Neural progenitor cell (in vitro differentiated cells): ENCODE results near the gene TLNRD1. TPM values are rescaled to one million over a fixed set of nuclear protein-coding genes. Genes with fewer than 3 reads are reported as not detected.

Experiments used
- DNase-seq: peaks from one replicate; pipeline ENCODE4 v3.0.0-alpha.2; 2016; ENCODE audit warnings: low spot score
- H2AFZ ChIP-seq: fragments of 200-600 bp; sonication (generic); replicated peaks from 2 replicates; pipeline ENCODE4 v1.6.1; 2016; ENCODE audit warnings: antibody characterized with exemption
- H3F3A ChIP-seq: fragments of 200-600 bp; sonication (generic); 2 replicates; pipeline ENCODE4 v1.6.1; 2016; ENCODE audit warnings: antibody characterized with exemption, low read depth
- H3K27ac ChIP-seq: fragments of 200-600 bp; sonication (generic); 2 replicates; pipeline ENCODE4 v1.5.1; 2016; ENCODE audit warnings: mild to moderate bottlenecking
- H3K27me3 ChIP-seq: fragments of 200-600 bp; sonication (generic); 2 replicates; pipeline ENCODE4 v1.6.1; 2016; ENCODE audit warnings: mild to moderate bottlenecking, moderate library complexity
- H3K36me3 ChIP-seq: fragments of 200-600 bp; sonication (generic); 2 replicates; pipeline ENCODE4 v1.5.1; 2016
- H3K4me1 ChIP-seq: fragments of 200-600 bp; sonication (generic); 2 replicates; pipeline ENCODE4 v1.6.1; 2016; ENCODE audit warnings: mixed run types
- H3K4me2 ChIP-seq: fragments of 200-600 bp; sonication (generic); 2 replicates; pipeline ENCODE4 v1.6.1; 2016
- H3K4me3 ChIP-seq: fragments of 200-600 bp; sonication (generic); 2 replicates; pipeline ENCODE4 v1.5.1; 2016
- H3K79me2 ChIP-seq: fragments of 200-600 bp; sonication (generic); 2 replicates; pipeline ENCODE4 v1.6.1; 2016; ENCODE audit warnings: low read depth
- H3K9ac ChIP-seq: fragments of 200-600 bp; sonication (generic); 2 replicates; pipeline ENCODE4 v1.6.1; 2016
- H3K9me3 ChIP-seq: fragments of 200-600 bp; sonication (generic); 2 replicates; pipeline ENCODE4 v1.5.1; 2016; ENCODE audit warnings: low read depth
- H4K20me1 ChIP-seq: fragments of 200-600 bp; sonication (generic); 2 replicates; pipeline ENCODE4 v1.6.1; 2016; ENCODE audit warnings: low read depth
- H3K27ac Mint-ChIP-seq: 3 replicates; pipeline ENCODE4 v1.8.0; 2021; ENCODE audit warnings: mixed read lengths
- H3K27me3 Mint-ChIP-seq: 2 replicates; pipeline ENCODE4 v1.8.0; 2022; ENCODE audit warnings: low read depth, mild to moderate bottlenecking, inconsistent platforms, moderate library complexity, mixed read lengths; ENCODE audit not compliant: insufficient read depth
- H3K36me3 Mint-ChIP-seq: 3 replicates; pipeline ENCODE4 v1.8.0; 2021; ENCODE audit warnings: mixed read lengths
- H3K4me1 Mint-ChIP-seq: 3 replicates; pipeline ENCODE4 v1.8.0; 2021; ENCODE audit warnings: mixed read lengths
- H3K4me3 Mint-ChIP-seq: 3 replicates; pipeline ENCODE4 v1.8.0; 2021; ENCODE audit warnings: mild to moderate bottlenecking, moderate library complexity, mixed read lengths
- H3K9me3 Mint-ChIP-seq: 3 replicates; pipeline ENCODE4 v1.8.0; 2020; ENCODE audit warnings: mixed read lengths
- CTCF ChIP-seq: fragments of 200-600 bp; sonication (generic); IDR thresholded peaks from 2 replicates; pipeline ENCODE4 v1.5.1; 2017; ENCODE audit warnings: antibody characterized with exemption, mild to moderate bottlenecking
- EZH2 ChIP-seq: fragments of 200-600 bp; sonication (generic); IDR thresholded peaks from 2 replicates; pipeline ENCODE4 v1.6.1; 2017; ENCODE audit warnings: antibody characterized with exemption, mild to moderate bottlenecking, moderate library complexity
- EZH2phosphoT487 ChIP-seq: fragments of 200-600 bp; sonication (generic); IDR thresholded peaks from 2 replicates; pipeline ENCODE4 v1.6.1; 2017; ENCODE audit warnings: antibody characterized with exemption
- total RNA-seq: library from RNA; depleted of rRNA; stranded (reverse); fragments of >200 nt; gene quantifications from 2 replicates; pipeline ENCODE4 v1.2.3, GENCODE V29; 2015; ENCODE audit warnings: low replicate concordance

The TLNRD1 gene
- total RNA-seq, 1 donor from 2014 or later: 7.3 TPM

- H3K4me1 Mint-ChIP-seq: peaks cover 23% of the 10 kb centered on the region
- Histone ChIP-seq H4K20me1 (peaks cover 28% of the 10 kb centered on the region), H3K27me3 (peaks cover 30% of the 10 kb centered on the region), H3F3A (peaks cover 7% of the 10 kb centered on the region), H3K27ac (no peak overlapping the region), H2AFZ (no peak overlapping the region), H3K9ac (no peak overlapping the region), H3K4me2 (peak overlapping the region; percentile 94), H3K9me3 (no peaks in the 10 kb centered on the region), H3K36me3 (peaks cover 4% of the 10 kb centered on the region), H3K79me2 (peaks cover 44% of the 10 kb centered on the region), H3K4me3 (peak overlapping the region; percentile 100), H3K4me1 (peaks cover 10% of the 10 kb centered on the region)
- H3K27ac Mint-ChIP-seq: no peak overlapping the region
- no peaks in the 10 kb centered on the region for H3K9me3 Mint-ChIP-seq
- TF ChIP-seq EZH2phosphoT487 (no peak), EZH2 (no peak), CTCF (no peak)
- no peaks in the 10 kb centered on the region for H3K27me3 Mint-ChIP-seq
- DNase-seq: peak; percentile 43
- peak overlapping the region; percentile 69 for H3K4me3 Mint-ChIP-seq
- H3K36me3 Mint-ChIP-seq: peaks cover 15% of the 10 kb centered on the region
Measured at GRCh38 chr15:81002331-81003096, 1.8 kb downstream of the TLNRD1 start.

- Histone ChIP-seq H3K4me3 (no peak overlapping the region), H3K27me3 (peaks cover 30% of the 10 kb centered on the region), H3K9me3 (no peaks in the 10 kb centered on the region), H3K4me1 (peaks cover 10% of the 10 kb centered on the region), H3F3A (peaks cover 5% of the 10 kb centered on the region), H3K4me2 (peak overlapping the region; percentile 94), H3K79me2 (peaks cover 47% of the 10 kb centered on the region), H4K20me1 (peaks cover 28% of the 10 kb centered on the region), H2AFZ (no peak overlapping the region), H3K27ac (no peak overlapping the region), H3K9ac (no peak overlapping the region), H3K36me3 (peaks cover 4% of the 10 kb centered on the region)
- TF ChIP-seq EZH2: no peak
- no peak for TF ChIP-seq CTCF
- TF ChIP-seq EZH2phosphoT487: no peak
- peaks cover 15% of the 10 kb centered on the region for H3K36me3 Mint-ChIP-seq
- peak overlapping the region; percentile 78 for H3K4me3 Mint-ChIP-seq
- no peak overlapping the region for H3K27ac Mint-ChIP-seq
- peaks cover 23% of the 10 kb centered on the region for H3K4me1 Mint-ChIP-seq
- no peak for DNase-seq
- H3K27me3 Mint-ChIP-seq: no peaks in the 10 kb centered on the region
- no peaks in the 10 kb centered on the region for H3K9me3 Mint-ChIP-seq
Measured at GRCh38 chr15:81003097-81003350, 2.3 kb downstream of the TLNRD1 start.

GRCh38 chr15:81006124-81006523, 5.4 kb downstream of the TLNRD1 start:
- Histone ChIP-seq H3K27me3 (peaks cover 20% of the 10 kb centered on the region), H3K4me2 (no peak overlapping the region), H3K9ac (no peak overlapping the region), H3K4me3 (no peak overlapping the region), H3K9me3 (no peaks in the 10 kb centered on the region), H3F3A (no peaks in the 10 kb centered on the region), H4K20me1 (peaks cover 28% of the 10 kb centered on the region), H3K27ac (no peak overlapping the region), H3K4me1 (peaks cover 4% of the 10 kb centered on the region), H2AFZ (no peak overlapping the region), H3K36me3 (peaks cover 4% of the 10 kb centered on the region), H3K79me2 (peaks cover 47% of the 10 kb centered on the region)
- H3K27me3 Mint-ChIP-seq: no peaks in the 10 kb centered on the region
- TF ChIP-seq CTCF (no peak), EZH2 (no peak), EZH2phosphoT487 (no peak)
- H3K4me3 Mint-ChIP-seq: no peak overlapping the region
- H3K27ac Mint-ChIP-seq: no peak overlapping the region
- no peak for DNase-seq
- H3K36me3 Mint-ChIP-seq: peaks cover 15% of the 10 kb centered on the region
- no peaks in the 10 kb centered on the region for H3K9me3 Mint-ChIP-seq
- H3K4me1 Mint-ChIP-seq: peaks cover 17% of the 10 kb centered on the region
